HepG2 (cell line): Measurements from ENCODE around the gene SNRPD3. TPM values are rescaled to one million over a fixed set of nuclear protein-coding genes. Genes with fewer than 3 reads are reported as not detected.

Experiments used
- FOXK2 ChIP-seq: fragments of 450-650 bp; IDR thresholded peaks from 2 replicates; pipeline ENCODE4 v1.6.1; 2016
- GABPA ChIP-seq, 2 experiments: IDR thresholded peaks; 2 replicates each; pipeline ENCODE4 v1.6.1; 2011 to 2016; ENCODE audit warnings: low read depth in 2 of 2, low read length in 1 of 2, missing biosample characterization in 1 of 2, missing genetic modification characterization in 1 of 2
- HCFC1 ChIP-seq: fragments of 150-350 bp; IDR thresholded peaks from 2 replicates; pipeline ENCODE4 v1.6.1; 2014; ENCODE audit warnings: low read depth, low read length
- KLF16 ChIP-seq, 2 experiments: sonication (generic) in 1 of 2; formaldehyde crosslinking in 1 of 2; IDR thresholded peaks; 2 replicates each; pipeline versions ENCODE4 v1.6.1 to v1.8.0; 2016 to 2023; ENCODE audit warnings: missing genetic modification reagents in 2 of 2, missing compliant biosample characterization in 1 of 2
- MEF2D ChIP-seq: sonication (generic); formaldehyde crosslinking; IDR thresholded peaks from 2 replicates; pipeline ENCODE4 v1.5.1; 2020; ENCODE audit warnings: mild to moderate bottlenecking, missing genetic modification reagents
- RXRA ChIP-seq: sonication (generic); formaldehyde crosslinking; IDR thresholded peaks from 2 replicates; pipeline ENCODE4 v1.5.1; 2020; ENCODE audit warnings: missing genetic modification reagents
- SAP130 ChIP-seq: IDR thresholded peaks from 2 replicates; pipeline ENCODE4 v1.6.1; 2016; ENCODE audit warnings: low read depth
- ZFP1 ChIP-seq: IDR thresholded peaks from 2 replicates; pipeline ENCODE4 v1.6.1; 2016
- ZNF17 ChIP-seq: sonication (generic); formaldehyde crosslinking; IDR thresholded peaks from 2 replicates; pipeline ENCODE4 v1.5.0; 2020; ENCODE audit warnings: mild to moderate bottlenecking, missing genetic modification reagents
- ZNF20 ChIP-seq: sonication (generic); formaldehyde crosslinking; IDR thresholded peaks from 2 replicates; pipeline ENCODE4 v1.4.0; 2020; ENCODE audit warnings: mild to moderate bottlenecking, moderate library complexity, missing genetic modification reagents
- ZNF333 ChIP-seq: sonication (generic); formaldehyde crosslinking; IDR thresholded peaks from 2 replicates; pipeline ENCODE4 v1.4.0; 2020; ENCODE audit warnings: mild to moderate bottlenecking, missing genetic modification reagents, borderline replicate concordance
- ZNF598 ChIP-seq: sonication (generic); formaldehyde crosslinking; IDR thresholded peaks from 2 replicates; pipeline ENCODE4 v1.5.1; 2020; ENCODE audit warnings: mild to moderate bottlenecking, missing genetic modification reagents, borderline replicate concordance
- polyA plus RNA-seq, 8 experiments: library from polyadenylated mRNA; depleted of rRNA in 3 of 8; stranded (reverse) in 7 of 8; unstranded in 1 of 8; fragments of >200 nt; fragmentation: Illumina TruSeq in 4 of 8; extraction: Trizol in 4 of 8; gene quantifications; 2 replicates each; pipeline versions ENCODE4 v1.2.1 to v1.2.3, GENCODE V29; 2011 to 2016; ENCODE audit warnings: low read depth in 4 of 8, missing spikeins in 1 of 8, mixed read lengths in 1 of 8; ENCODE audit not compliant: insufficient read depth in 1 of 8
- total RNA-seq, 5 experiments: library from RNA; depleted of rRNA; stranded (reverse); fragments of >200 nt; fragmentation: Illumina TruSeq; extraction: Trizol; gene quantifications; 2 replicates each; pipeline ENCODE4 v1.2.3, GENCODE V29; 2016; ENCODE audit warnings: low read depth in 1 of 5
- TF ChIP-seq, protein P1 (sequence below): sonication (generic); formaldehyde crosslinking; IDR thresholded peaks from 2 replicates; pipeline ENCODE4 v1.5.0; 2020; ENCODE audit warnings: mild to moderate bottlenecking, missing genetic modification reagents
- TF ChIP-seq, protein P2 (sequence below): sonication (generic); formaldehyde crosslinking; IDR thresholded peaks from 2 replicates; pipeline ENCODE4 v1.4.0; 2020; ENCODE audit warnings: missing genetic modification reagents, borderline replicate concordance
- TF ChIP-seq, protein P3 (sequence below): fragments of 450-650 bp; IDR thresholded peaks from 2 replicates; pipeline ENCODE4 v1.6.1; 2017
- TF ChIP-seq, protein P4 (sequence below): sonication (generic); formaldehyde crosslinking; IDR thresholded peaks from 2 replicates; pipeline ENCODE4 v1.4.0; 2020; ENCODE audit warnings: mild to moderate bottlenecking, low read depth, missing genetic modification reagents
- TF ChIP-seq, protein P5 (sequence below): sonication (generic); formaldehyde crosslinking; IDR thresholded peaks from 2 replicates; pipeline ENCODE4 v1.9.0; 2021; ENCODE audit warnings: mild to moderate bottlenecking, missing genetic modification reagents

Gene SNRPD3
- total and polyA plus RNA-seq, 2 of the 13 experiments (the other 11 are each of a cell fraction or from before 2014, with no cell fraction given) = 110 to 209 TPM

DNA sequence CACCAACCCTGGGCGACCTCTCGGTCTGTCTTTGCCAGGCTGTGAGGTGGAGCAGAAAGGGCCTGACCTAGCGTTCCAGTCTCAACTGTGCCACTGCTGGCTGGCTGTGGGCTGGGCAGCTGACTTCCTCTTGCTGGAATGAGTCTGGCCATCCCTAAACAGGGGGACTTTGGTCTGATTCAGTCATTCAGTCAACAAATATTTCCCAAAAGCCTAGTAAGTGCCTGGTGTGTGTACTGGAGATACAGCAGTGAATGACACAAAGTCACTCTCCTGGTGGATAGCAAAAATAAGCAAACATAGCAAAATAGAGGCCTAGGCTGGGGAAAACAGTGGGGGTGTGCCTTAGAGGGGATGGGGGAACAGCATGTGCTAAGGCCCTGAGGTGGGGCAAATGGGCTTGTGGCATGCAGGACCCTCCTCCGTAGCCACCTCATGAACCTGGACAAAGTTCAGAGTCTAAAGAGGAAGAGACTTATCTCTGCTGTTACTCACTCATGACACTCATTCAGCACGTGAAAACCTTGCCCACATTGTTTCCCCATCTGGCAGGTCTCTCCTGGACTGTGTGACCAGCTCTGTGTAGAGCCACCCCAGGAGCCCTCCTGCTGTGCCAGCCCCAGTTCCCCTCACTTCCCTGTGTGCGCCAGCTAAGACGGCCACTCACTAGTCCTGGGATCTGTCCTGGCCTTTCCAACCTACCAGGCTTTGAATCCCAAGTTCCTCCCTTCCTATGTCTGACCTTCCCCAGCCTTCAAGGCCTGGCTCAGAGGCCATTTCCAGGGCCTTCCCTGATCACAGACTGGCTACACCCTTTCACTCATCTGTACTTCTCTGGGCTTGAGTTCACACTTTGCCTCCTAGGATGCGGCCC, 5.5 kb upstream of the SNRPD3 start (continued):
- TF ChIP-seq ZNF20 (CRISPR knock-in tag) (0 out of 2 replicates have a peak, but pooled peaks have one; percentile 87), RXRA (peak; percentile 93), MEF2D (peak; percentile 72; the same call in 1 of the 2 replicates), SAP130 (CRISPR knock-in tag) (peak; percentile 86), ZNF598 (CRISPR knock-in tag) (peak; percentile 79; the same call in 1 of the 2 replicates), GABPA (IDR thresholded peaks at IDR 0.05; ENCODE audit: low read depth, low read length) (no peak), GABPA (CRISPR knock-in tag; IDR thresholded peaks at IDR 0.05; ENCODE audit: low read depth) (peak; percentile 72), ZNF333 (no peak; the same call in none of the 2 replicates), KLF16 (CRISPR knock-in tag; IDR thresholded peaks at IDR 0.05) (peak in 1 of 2 experiments; percentile 80; a peak in 1 of 4 replicates), ZFP1 (CRISPR knock-in tag) (peak; percentile 96), ZNF17 (CRISPR knock-in tag) (no peak), FOXK2 (peak; percentile 82), HCFC1 (no peak)
- TF ChIP-seq, protein P1, sequence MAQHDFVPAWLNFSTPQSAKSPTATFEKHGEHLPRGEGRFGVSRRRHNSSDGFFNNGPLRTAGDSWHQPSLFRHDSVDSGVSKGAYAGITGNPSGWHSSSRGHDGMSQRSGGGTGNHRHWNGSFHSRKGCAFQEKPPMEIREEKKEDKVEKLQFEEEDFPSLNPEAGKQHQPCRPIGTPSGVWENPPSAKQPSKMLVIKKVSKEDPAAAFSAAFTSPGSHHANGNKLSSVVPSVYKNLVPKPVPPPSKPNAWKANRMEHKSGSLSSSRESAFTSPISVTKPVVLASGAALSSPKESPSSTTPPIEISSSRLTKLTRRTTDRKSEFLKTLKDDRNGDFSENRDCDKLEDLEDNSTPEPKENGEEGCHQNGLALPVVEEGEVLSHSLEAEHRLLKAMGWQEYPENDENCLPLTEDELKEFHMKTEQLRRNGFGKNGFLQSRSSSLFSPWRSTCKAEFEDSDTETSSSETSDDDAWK (CRISPR knock-in tag) = no peak
- TF ChIP-seq, protein P2, sequence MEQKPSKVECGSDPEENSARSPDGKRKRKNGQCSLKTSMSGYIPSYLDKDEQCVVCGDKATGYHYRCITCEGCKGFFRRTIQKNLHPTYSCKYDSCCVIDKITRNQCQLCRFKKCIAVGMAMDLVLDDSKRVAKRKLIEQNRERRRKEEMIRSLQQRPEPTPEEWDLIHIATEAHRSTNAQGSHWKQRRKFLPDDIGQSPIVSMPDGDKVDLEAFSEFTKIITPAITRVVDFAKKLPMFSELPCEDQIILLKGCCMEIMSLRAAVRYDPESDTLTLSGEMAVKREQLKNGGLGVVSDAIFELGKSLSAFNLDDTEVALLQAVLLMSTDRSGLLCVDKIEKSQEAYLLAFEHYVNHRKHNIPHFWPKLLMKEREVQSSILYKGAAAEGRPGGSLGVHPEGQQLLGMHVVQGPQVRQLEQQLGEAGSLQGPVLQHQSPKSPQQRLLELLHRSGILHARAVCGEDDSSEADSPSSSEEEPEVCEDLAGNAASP (CRISPR knock-in tag) = peak; percentile 37; the same call in 1 of the 2 replicates
- TF ChIP-seq, protein P3, sequence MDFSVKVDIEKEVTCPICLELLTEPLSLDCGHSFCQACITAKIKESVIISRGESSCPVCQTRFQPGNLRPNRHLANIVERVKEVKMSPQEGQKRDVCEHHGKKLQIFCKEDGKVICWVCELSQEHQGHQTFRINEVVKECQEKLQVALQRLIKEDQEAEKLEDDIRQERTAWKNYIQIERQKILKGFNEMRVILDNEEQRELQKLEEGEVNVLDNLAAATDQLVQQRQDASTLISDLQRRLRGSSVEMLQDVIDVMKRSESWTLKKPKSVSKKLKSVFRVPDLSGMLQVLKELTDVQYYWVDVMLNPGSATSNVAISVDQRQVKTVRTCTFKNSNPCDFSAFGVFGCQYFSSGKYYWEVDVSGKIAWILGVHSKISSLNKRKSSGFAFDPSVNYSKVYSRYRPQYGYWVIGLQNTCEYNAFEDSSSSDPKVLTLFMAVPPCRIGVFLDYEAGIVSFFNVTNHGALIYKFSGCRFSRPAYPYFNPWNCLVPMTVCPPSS = no peak
- TF ChIP-seq, protein P4, sequence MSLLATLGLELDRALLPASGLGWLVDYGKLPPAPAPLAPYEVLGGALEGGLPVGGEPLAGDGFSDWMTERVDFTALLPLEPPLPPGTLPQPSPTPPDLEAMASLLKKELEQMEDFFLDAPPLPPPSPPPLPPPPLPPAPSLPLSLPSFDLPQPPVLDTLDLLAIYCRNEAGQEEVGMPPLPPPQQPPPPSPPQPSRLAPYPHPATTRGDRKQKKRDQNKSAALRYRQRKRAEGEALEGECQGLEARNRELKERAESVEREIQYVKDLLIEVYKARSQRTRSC = no peak
- TF ChIP-seq, protein P5, sequence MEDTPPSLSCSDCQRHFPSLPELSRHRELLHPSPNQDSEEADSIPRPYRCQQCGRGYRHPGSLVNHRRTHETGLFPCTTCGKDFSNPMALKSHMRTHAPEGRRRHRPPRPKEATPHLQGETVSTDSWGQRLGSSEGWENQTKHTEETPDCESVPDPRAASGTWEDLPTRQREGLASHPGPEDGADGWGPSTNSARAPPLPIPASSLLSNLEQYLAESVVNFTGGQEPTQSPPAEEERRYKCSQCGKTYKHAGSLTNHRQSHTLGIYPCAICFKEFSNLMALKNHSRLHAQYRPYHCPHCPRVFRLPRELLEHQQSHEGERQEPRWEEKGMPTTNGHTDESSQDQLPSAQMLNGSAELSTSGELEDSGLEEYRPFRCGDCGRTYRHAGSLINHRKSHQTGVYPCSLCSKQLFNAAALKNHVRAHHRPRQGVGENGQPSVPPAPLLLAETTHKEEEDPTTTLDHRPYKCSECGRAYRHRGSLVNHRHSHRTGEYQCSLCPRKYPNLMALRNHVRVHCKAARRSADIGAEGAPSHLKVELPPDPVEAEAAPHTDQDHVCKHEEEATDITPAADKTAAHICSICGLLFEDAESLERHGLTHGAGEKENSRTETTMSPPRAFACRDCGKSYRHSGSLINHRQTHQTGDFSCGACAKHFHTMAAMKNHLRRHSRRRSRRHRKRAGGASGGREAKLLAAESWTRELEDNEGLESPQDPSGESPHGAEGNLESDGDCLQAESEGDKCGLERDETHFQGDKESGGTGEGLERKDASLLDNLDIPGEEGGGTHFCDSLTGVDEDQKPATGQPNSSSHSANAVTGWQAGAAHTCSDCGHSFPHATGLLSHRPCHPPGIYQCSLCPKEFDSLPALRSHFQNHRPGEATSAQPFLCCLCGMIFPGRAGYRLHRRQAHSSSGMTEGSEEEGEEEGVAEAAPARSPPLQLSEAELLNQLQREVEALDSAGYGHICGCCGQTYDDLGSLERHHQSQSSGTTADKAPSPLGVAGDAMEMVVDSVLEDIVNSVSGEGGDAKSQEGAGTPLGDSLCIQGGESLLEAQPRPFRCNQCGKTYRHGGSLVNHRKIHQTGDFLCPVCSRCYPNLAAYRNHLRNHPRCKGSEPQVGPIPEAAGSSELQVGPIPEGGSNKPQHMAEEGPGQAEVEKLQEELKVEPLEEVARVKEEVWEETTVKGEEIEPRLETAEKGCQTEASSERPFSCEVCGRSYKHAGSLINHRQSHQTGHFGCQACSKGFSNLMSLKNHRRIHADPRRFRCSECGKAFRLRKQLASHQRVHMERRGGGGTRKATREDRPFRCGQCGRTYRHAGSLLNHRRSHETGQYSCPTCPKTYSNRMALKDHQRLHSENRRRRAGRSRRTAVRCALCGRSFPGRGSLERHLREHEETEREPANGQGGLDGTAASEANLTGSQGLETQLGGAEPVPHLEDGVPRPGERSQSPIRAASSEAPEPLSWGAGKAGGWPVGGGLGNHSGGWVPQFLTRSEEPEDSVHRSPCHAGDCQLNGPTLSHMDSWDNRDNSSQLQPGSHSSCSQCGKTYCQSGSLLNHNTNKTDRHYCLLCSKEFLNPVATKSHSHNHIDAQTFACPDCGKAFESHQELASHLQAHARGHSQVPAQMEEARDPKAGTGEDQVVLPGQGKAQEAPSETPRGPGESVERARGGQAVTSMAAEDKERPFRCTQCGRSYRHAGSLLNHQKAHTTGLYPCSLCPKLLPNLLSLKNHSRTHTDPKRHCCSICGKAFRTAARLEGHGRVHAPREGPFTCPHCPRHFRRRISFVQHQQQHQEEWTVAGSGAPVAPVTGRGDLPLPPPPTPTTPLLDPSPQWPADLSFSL (CRISPR knock-in tag) = no peak; the same call in 1 of the 2 replicates
